CD4-positive, CD25-positive, alpha-beta regulatory T cell (primary cell): ENCODE measurements around the gene GSTM2. TPM values are rescaled to one million over a fixed set of nuclear protein-coding genes. Genes with fewer than 3 reads are reported as not detected.
A peak's percentile ranks its signal among the peaks of the same experiment; 100 is the strongest.

Experiments
- ATAC-seq, 2 donors: fragments of 150-1000 bp; cut with Tn5 transposase; one replicate each; pipeline ENCODE4 v1.10.0; 2021; ENCODE audit warnings: low read depth in 2 of 2, moderate number of reproducible peaks in 2 of 2, moderate library complexity in 1 of 2
- DNase-seq, 3 donors: peaks; one replicate each; pipeline versions ENCODE4 v3.0.0 to v3.0.0-alpha.2; 2012 to 2022; ENCODE audit warnings: mixed read lengths in 1 of 3
- H3K27ac ChIP-seq: one replicate; pipeline ENCODE4 v1.7.0; 2013; ENCODE audit warnings: mild to moderate bottlenecking, low read length; ENCODE audit not compliant: insufficient read depth, poor library complexity, severe bottlenecking
- H3K27me3 ChIP-seq: one replicate; pipeline ENCODE4 v1.7.0; 2013; ENCODE audit warnings: low read length; ENCODE audit not compliant: control insufficient read depth, insufficient read depth
- H3K36me3 ChIP-seq: one replicate; pipeline ENCODE4 v1.7.0; 2013; ENCODE audit warnings: mild to moderate bottlenecking, low read length, moderate library complexity; ENCODE audit not compliant: control insufficient read depth, insufficient read depth
- H3K4me1 ChIP-seq: 2 replicates; pipeline ENCODE4 v1.7.0; 2013; ENCODE audit warnings: mild to moderate bottlenecking, low read length; ENCODE audit not compliant: insufficient read depth, control insufficient read depth, poor library complexity, severe bottlenecking
- H3K4me3 ChIP-seq: one replicate; pipeline ENCODE4 v1.7.0; 2013; ENCODE audit warnings: low read depth, mild to moderate bottlenecking, low read length, moderate library complexity
- H3K9me3 ChIP-seq, 2 experiments: 1 replicate in 1 of 2; 2 replicates in 1 of 2; pipeline ENCODE4 v1.7.0; 2013; ENCODE audit warnings: low read length in 2 of 2, mild to moderate bottlenecking in 1 of 2, moderate library complexity in 1 of 2; ENCODE audit not compliant: control insufficient read depth in 2 of 2
- H3K27ac Mint-ChIP-seq, 3 donors: one replicate each; pipeline ENCODE4 v1.8.0; 2020 to 2022; ENCODE audit warnings: mild to moderate bottlenecking in 3 of 3, mixed read lengths in 3 of 3, moderate library complexity in 2 of 3
- H3K27me3 Mint-ChIP-seq: one replicate; pipeline ENCODE4 v1.8.0; 2022; ENCODE audit warnings: mild to moderate bottlenecking, mixed read lengths
- H3K36me3 Mint-ChIP-seq: one replicate; pipeline ENCODE4 v1.8.0; 2020; ENCODE audit warnings: mixed read lengths
- H3K4me1 Mint-ChIP-seq, 4 donors: one replicate each; pipeline ENCODE4 v1.8.0; 2020 to 2022; ENCODE audit warnings: mixed read lengths in 4 of 4, mild to moderate bottlenecking in 1 of 4
- H3K4me3 Mint-ChIP-seq, 4 donors: one replicate each; pipeline ENCODE4 v1.8.0; 2020 to 2022; ENCODE audit warnings: mild to moderate bottlenecking in 4 of 4, mixed read lengths in 4 of 4, moderate library complexity in 3 of 4
- H3K9me3 Mint-ChIP-seq, 7 donors: one replicate each; pipeline ENCODE4 v1.8.0; 2020 to 2022; ENCODE audit warnings: mixed read lengths in 7 of 7, mild to moderate bottlenecking in 3 of 7, moderate library complexity in 2 of 7
- polyA plus RNA-seq, 4 donors: library from polyadenylated mRNA; unstranded; fragments of 300-500 nt; fragmentation: Illumina TruSeq; gene quantifications; one replicate each; pipeline ENCODE4 v1.2.3, GENCODE V29; 2021
- total RNA-seq: library from RNA; stranded (reverse); gene quantifications from one replicate; pipeline ENCODE4 v1.2.3, GENCODE V29; 2022

Gene GSTM2
- total and polyA plus RNA-seq, 5 donors from 2014 or later = 8.0 to 36.2 (median 11.8) TPM

DNA sequence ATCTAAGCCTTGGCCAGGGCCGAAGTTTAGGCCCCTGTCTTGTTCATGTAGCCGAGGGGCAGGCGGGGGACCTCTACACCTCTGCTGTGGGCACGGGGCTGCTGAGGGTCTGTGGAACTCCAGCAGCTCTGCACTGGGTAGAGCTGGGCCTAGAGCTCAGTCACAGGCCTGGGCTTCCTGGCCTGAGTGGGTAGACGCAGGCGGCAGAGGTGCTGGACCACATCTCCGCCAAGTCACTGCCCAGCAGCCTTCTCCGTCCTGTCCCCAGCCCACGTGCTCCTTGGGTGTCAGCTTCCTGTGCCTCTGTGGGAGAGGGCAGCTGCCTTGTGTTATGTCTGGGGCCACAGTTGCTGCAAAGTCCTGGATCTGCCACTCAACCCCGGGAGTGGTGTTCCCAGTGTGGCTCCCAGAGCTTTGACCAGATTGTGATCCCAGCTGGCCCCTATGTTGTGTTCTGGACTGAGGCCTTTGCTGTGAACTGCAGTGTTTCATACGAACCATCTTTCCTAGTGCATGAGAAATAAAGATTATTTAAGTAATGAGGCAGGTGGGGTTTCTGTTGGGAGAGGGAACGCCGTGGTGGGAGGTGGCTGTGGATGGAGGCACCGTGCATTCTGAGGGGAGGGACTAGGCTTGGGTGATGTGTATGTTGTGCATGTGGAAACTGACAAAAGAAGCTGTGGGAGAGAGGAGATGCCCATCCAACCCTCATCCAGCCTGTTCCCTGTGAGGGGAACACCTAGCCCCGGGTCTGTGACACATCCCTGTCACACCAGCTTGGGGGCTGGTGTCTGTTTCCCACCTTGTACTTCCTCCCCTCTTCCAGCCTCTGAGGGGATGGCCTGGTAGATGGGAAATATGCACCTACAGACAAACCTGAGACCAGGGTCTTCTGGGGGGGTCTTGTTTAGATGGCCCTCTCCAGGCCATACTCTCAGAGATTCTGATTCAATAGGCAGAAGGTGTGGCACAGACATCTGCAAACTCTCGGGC is 36.0 kb upstream of the GSTM2 start:
- Mint-ChIP-seq H3K4me1 (peaks cover 0 to 9% (median 7%) of the 10 kb centered on the region in 4 donors), H3K4me3 (peak overlapping the region in 1 of 4 donors; percentile 65), H3K36me3 (peaks cover 24% of the 10 kb centered on the region), H3K27ac (peak overlapping the region in 1 of 3 donors; percentile 37), H3K9me3 (peaks cover 0 to 3% (median 0%) of the 10 kb centered on the region in 7 donors), H3K27me3 (peaks cover 5% of the 10 kb centered on the region)
- peaks cover 8% of the 10 kb centered on the region for H3K4me1 ChIP-seq
- no peaks in the 10 kb centered on the region for H3K9me3 ChIP-seq
- no peak for ATAC-seq
- H3K27ac ChIP-seq = no peak overlapping the region
- peaks cover 40% of the 10 kb centered on the region for H3K36me3 ChIP-seq
- H3K27me3 ChIP-seq = no peaks in the 10 kb centered on the region
- no peak overlapping the region for H3K4me3 ChIP-seq
- no peak for DNase-seq

- H3K27ac Mint-ChIP-seq = peak overlapping the region in 2 of 3 donors; percentile 20 to 45
These were observed 35.0 kb upstream of the GSTM2 start for GRCh38 chr1:109632671-109633346.

GRCh38 chr1:109634292-109634691 is 33.6 kb upstream of the GSTM2 start:
- no peak overlapping the region for H3K27ac ChIP-seq
- H3K27me3 ChIP-seq = no peaks in the 10 kb centered on the region
- Mint-ChIP-seq H3K9me3 (peaks cover 0 to 3% (median 0%) of the 10 kb centered on the region in 7 donors), H3K4me3 (no peak overlapping the region), H3K27me3 (peaks cover 8% of the 10 kb centered on the region), H3K4me1 (peaks cover 0 to 9% (median 7%) of the 10 kb centered on the region in 4 donors), H3K36me3 (peaks cover 12% of the 10 kb centered on the region), H3K27ac (peak overlapping the region in 1 of 3 donors; percentile 57)
- ATAC-seq (no peak), DNase-seq (no peak)
- peaks cover 8% of the 10 kb centered on the region for H3K4me1 ChIP-seq
- H3K9me3 ChIP-seq = no peaks in the 10 kb centered on the region
- H3K36me3 ChIP-seq = peaks cover 16% of the 10 kb centered on the region
- H3K4me3 ChIP-seq = no peak overlapping the region

More at GRCh38 chr1:109632671-109633346, 35.0 kb upstream of the GSTM2 start:
- H3K36me3 Mint-ChIP-seq = peaks cover 20% of the 10 kb centered on the region
- no peak for DNase-seq
- Histone ChIP-seq H3K9me3 (no peaks in the 10 kb centered on the region), H3K4me1 (peaks cover 8% of the 10 kb centered on the region), H3K27ac (no peak overlapping the region), H3K4me3 (no peak overlapping the region), H3K27me3 (no peaks in the 10 kb centered on the region), H3K36me3 (peaks cover 30% of the 10 kb centered on the region)
- peaks cover 0 to 3% (median 0%) of the 10 kb centered on the region in 7 donors for H3K9me3 Mint-ChIP-seq
- peaks cover 0 to 9% (median 7%) of the 10 kb centered on the region in 4 donors for H3K4me1 Mint-ChIP-seq
- no peak for ATAC-seq
- no peak overlapping the region for H3K4me3 Mint-ChIP-seq
- H3K27me3 Mint-ChIP-seq = peaks cover 8% of the 10 kb centered on the region

- peaks cover 0 to 3% (median 0%) of the 10 kb centered on the region in 7 donors for H3K9me3 Mint-ChIP-seq
- no peaks in the 10 kb centered on the region for H3K27me3 ChIP-seq
- ATAC-seq (peak in 1 of 2 donors; percentile 69), DNase-seq (peak in 1 of 3 donors; percentile 35)
- H3K27ac Mint-ChIP-seq = peak overlapping the region in 2 of 3 donors; percentile 56 to 57
- H3K4me1 ChIP-seq = peaks cover 9% of the 10 kb centered on the region
- no peaks in the 10 kb centered on the region for H3K9me3 ChIP-seq
- H3K36me3 ChIP-seq = peaks cover 12% of the 10 kb centered on the region
- H3K36me3 Mint-ChIP-seq = peaks cover 4% of the 10 kb centered on the region
- peak overlapping the region in 1 of 4 donors; percentile 12 for H3K4me3 Mint-ChIP-seq
- H3K4me1 Mint-ChIP-seq = peaks cover 0 to 12% (median 9%) of the 10 kb centered on the region in 4 donors
- peaks cover 8% of the 10 kb centered on the region for H3K27me3 Mint-ChIP-seq
- H3K27ac ChIP-seq = no peak overlapping the region
- no peak overlapping the region for H3K4me3 ChIP-seq
These were observed 32.8 kb upstream of the GSTM2 start for GRCh38 chr1:109634771-109635750.

DNA sequence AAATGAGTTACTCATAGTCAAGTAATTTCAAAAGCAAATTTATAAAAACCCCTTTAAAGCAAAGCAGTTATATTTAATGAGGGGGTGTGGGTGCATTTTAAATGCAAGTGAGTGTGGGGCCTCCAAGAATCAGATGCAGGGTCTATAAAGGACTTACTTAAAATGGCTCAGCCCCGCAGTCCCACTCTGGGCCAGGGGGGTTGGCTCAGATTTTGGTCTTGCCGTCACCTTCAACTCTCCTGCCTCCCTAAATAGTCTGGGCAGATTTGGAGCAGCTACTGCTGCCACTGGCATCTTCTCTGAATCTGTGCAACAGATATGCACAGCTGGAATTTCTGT is 32.0 kb upstream of the GSTM2 start:
- ATAC-seq (no peak), DNase-seq (no peak)
- peaks cover 10% of the 10 kb centered on the region for H3K36me3 ChIP-seq
- H3K27me3 Mint-ChIP-seq = peaks cover 8% of the 10 kb centered on the region
- H3K27ac Mint-ChIP-seq = no peak overlapping the region
- H3K27ac ChIP-seq = no peak overlapping the region
- no peaks in the 10 kb centered on the region for H3K27me3 ChIP-seq
- peaks cover 0 to 16% (median 11%) of the 10 kb centered on the region in 4 donors for H3K4me1 Mint-ChIP-seq
- no peak overlapping the region for H3K4me3 ChIP-seq
- peaks cover 0 to 3% (median 0%) of the 10 kb centered on the region in 7 donors for H3K9me3 Mint-ChIP-seq
- peaks cover 14% of the 10 kb centered on the region for H3K4me1 ChIP-seq
- no peaks in the 10 kb centered on the region for H3K9me3 ChIP-seq
- H3K4me3 Mint-ChIP-seq = no peak overlapping the region
- H3K36me3 Mint-ChIP-seq = peaks cover 3% of the 10 kb centered on the region

DNA sequence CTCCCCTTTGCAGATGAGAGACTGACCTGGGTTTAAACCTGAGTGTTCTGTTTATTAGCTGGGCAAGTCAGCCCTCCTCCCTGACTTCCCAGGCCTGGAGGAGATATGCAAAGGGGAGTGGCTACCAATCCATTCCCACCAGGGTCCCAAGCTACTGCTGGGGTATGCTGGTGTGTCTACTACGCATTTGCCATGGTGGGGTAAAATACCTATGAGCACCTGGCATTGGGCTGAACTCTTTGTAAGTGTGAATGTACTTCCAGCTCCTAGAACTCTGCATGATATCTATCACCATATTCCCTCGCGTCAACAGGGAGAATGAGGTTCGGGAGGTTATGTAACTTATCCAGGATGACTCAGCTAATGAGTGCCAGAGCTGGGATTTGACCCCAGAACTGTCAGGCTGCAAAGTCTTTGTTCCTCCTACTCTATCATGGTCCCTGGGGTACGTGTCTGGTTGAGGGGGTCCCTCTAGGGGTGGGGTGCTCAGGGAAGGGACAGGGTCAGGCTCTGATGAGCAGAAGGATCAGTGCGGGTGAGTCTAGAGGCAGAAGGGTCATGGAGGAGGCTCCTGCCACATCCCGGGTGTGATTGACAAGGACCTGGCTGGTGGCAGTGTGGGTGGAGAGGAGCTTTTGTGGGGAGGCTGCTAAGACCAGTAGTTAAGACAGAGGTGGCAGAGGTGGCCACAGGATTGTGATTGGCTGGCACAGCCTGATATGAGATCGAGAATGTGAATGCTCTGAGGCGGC is 31.5 kb upstream of the GSTM2 start:
- ATAC-seq (no peak), DNase-seq (no peak)
- Histone ChIP-seq H3K36me3 (peaks cover 4% of the 10 kb centered on the region), H3K4me3 (no peak overlapping the region), H3K27me3 (no peaks in the 10 kb centered on the region), H3K27ac (no peak overlapping the region), H3K9me3 (no peaks in the 10 kb centered on the region), H3K4me1 (peaks cover 14% of the 10 kb centered on the region)
- Mint-ChIP-seq H3K4me3 (no peak overlapping the region), H3K27me3 (peaks cover 8% of the 10 kb centered on the region), H3K27ac (peak overlapping the region in 1 of 3 donors; percentile 54), H3K4me1 (peaks cover 0 to 16% (median 11%) of the 10 kb centered on the region in 4 donors), H3K9me3 (peaks cover 0 to 1% (median 0%) of the 10 kb centered on the region in 7 donors), H3K36me3 (no peaks in the 10 kb centered on the region)
